H1 (cell line): ENCODE data around the gene FOXL1. TPM values are rescaled to one million over a fixed set of nuclear protein-coding genes. Genes with fewer than 3 reads are reported as not detected.

Experiments
- polyA plus RNA-seq, 7 experiments: library from polyadenylated mRNA; depleted of rRNA in 3 of 7; stranded (reverse) in 5 of 7; unstranded in 2 of 7; fragments of >200 nt in 5 of 7; fragments of 200-250 nt in 2 of 7; gene quantifications; 1 replicate in 5 of 7; 2 replicates in 1 of 7; 4 replicates in 1 of 7; pipeline versions ENCODE4 v1.2.1 to v1.2.3, GENCODE V29; 2011 to 2013; ENCODE audit warnings: missing spikeins in 2 of 7, mixed read lengths in 2 of 7
- total RNA-seq: library from RNA; stranded (reverse); fragmentation: NEBNext Ultra II Directional; extraction: Animal tissue kit (Norgen Biotek cat#: 25700); gene quantifications from 2 replicates; pipeline ENCODE4 v1.2.1, GENCODE V29; 2021

The FOXL1 gene
- total and polyA plus RNA-seq, 2 of the 8 experiments (the other 6 are each of a cell fraction or from before 2014, with no cell fraction given), result 0.03 TPM; not detected in 1

Other genes starting within 250 kb of the FOXL1 start
- gene FOXF1, start 68.0 kb upstream of the FOXL1 start, total RNA-seq, result not detected in 2 replicates
- gene FOXF1, start 68.0 kb upstream of the FOXL1 start, polyA plus RNA-seq (2011; rRNA removed), result 0.02 TPM in 1 of 2 replicates, not detected in the other
- 9.8 and 10.8 TPM in 2 replicates for gene MTHFSD, start 23.3 kb upstream of the FOXL1 start, total RNA-seq
- 7.1 and 11.0 TPM in 2 replicates for gene MTHFSD, start 23.3 kb upstream of the FOXL1 start, polyA plus RNA-seq (2011; rRNA removed)
- gene FOXC2, start 11.7 kb upstream of the FOXL1 start, total RNA-seq, result 0.09 and 0.11 TPM in 2 replicates
- not detected in 2 replicates for gene FOXC2, start 11.7 kb upstream of the FOXL1 start, polyA plus RNA-seq (2011; rRNA removed)